HG03565 (cell line): Measurements from ENCODE around the gene CACNA1C.
"Not testable (repeated sequence)": the region's sequence is repeated elsewhere in the genome, so short reads cannot be mapped to it uniquely, and the experiment has no call there.

Source experiments
- ATAC-seq: cut with Tn5 transposase; IDR thresholded peaks from one replicate; pipeline ENCODE4 v1.9.1; 2021; ENCODE audit warnings: mild to moderate bottlenecking, moderate library complexity; ENCODE audit not compliant: unreplicated experiment

The CACNA1C gene

GRCh38 chr12:2488596-2488995, 435.8 kb downstream of the CACNA1C start:
- no peak for ATAC-seq

GRCh38 chr12:2489275-2489674, 436.5 kb downstream of the CACNA1C start:
- ATAC-seq: no peak

- no peak for ATAC-seq
Observed at GRCh38 chr12:2490831-2491230, 438.0 kb downstream of the CACNA1C start.

GRCh38 chr12:2491349-2491748, 438.6 kb downstream of the CACNA1C start:
- not testable (repeated sequence) for ATAC-seq

GRCh38 chr12:2492236-2492635, 439.4 kb downstream of the CACNA1C start:
- no peak for ATAC-seq

GRCh38 chr12:2493086-2493485, 440.3 kb downstream of the CACNA1C start:
- no peak for ATAC-seq

GRCh38 chr12:2494486-2495192, 441.9 kb downstream of the CACNA1C start:
- no peak for ATAC-seq

- no peak for ATAC-seq
Observed at GRCh38 chr12:2495417-2496112, 442.8 kb downstream of the CACNA1C start.

- ATAC-seq: no peak
Observed at GRCh38 chr12:2498964-2499500, 446.2 kb downstream of the CACNA1C start.

GRCh38 chr12:2501464-2502191, 448.8 kb downstream of the CACNA1C start:
- no peak for ATAC-seq

- ATAC-seq: no peak
Observed at GRCh38 chr12:2503036-2503435, 450.2 kb downstream of the CACNA1C start.

- no peak for ATAC-seq
Observed at GRCh38 chr12:2503762-2504161, 451.0 kb downstream of the CACNA1C start.

GRCh38 chr12:2504577-2504976, 451.8 kb downstream of the CACNA1C start:
- no peak for ATAC-seq

GRCh38 chr12:2507814-2508213, 455.0 kb downstream of the CACNA1C start:
- ATAC-seq: no peak

GRCh38 chr12:2509137-2509536, 456.4 kb downstream of the CACNA1C start:
- ATAC-seq: no peak

GRCh38 chr12:2510045-2510444, 457.3 kb downstream of the CACNA1C start:
- no peak for ATAC-seq

- no peak for ATAC-seq
Observed at GRCh38 chr12:2513141-2514037, 460.6 kb downstream of the CACNA1C start.

- ATAC-seq: no peak
Observed at GRCh38 chr12:2514038-2514340, 461.2 kb downstream of the CACNA1C start.

- no peak for ATAC-seq
Observed at GRCh38 chr12:2520722-2521246, 468.0 kb downstream of the CACNA1C start.

- no peak for ATAC-seq
Observed at GRCh38 chr12:2523317-2523716, 470.5 kb downstream of the CACNA1C start.
